ENCODE results near the gene SLAIN1. TPM values are rescaled to one million over a fixed set of nuclear protein-coding genes. Genes with fewer than 3 reads are reported as not detected.

The SLAIN1 gene
- total RNA-seq, 1 donor from 2014 or later = 7.4 TPM

GRCh38 chr13:77693449-77693940, 4.0 kb upstream of the SLAIN1 start:
- TF ChIP-seq CTCF (IDR thresholded peaks at IDR 0.05; ENCODE audit: unreplicated experiment) = no peak
- no peak overlapping the region for H3K27ac Mint-ChIP-seq (ENCODE audit: unreplicated experiment)
- H3K27me3 Mint-ChIP-seq (ENCODE audit: unreplicated experiment) = no peaks in the 10 kb centered on the region
- H3K9me3 Mint-ChIP-seq (ENCODE audit: unreplicated experiment) = no peaks in the 10 kb centered on the region
- no peaks in the 10 kb centered on the region for H3K36me3 Mint-ChIP-seq (ENCODE audit: low read depth, unreplicated experiment)
- no peak overlapping the region for H3K4me3 Mint-ChIP-seq (ENCODE audit: unreplicated experiment)
- H3K4me1 Mint-ChIP-seq (ENCODE audit: unreplicated experiment) = no peaks in the 10 kb centered on the region
- no peak for DNase-seq (ENCODE audit: low spot score)

- Mint-ChIP-seq H3K36me3 (ENCODE audit: low read depth, unreplicated experiment) (no peaks in the 10 kb centered on the region), H3K9me3 (ENCODE audit: unreplicated experiment) (no peaks in the 10 kb centered on the region), H3K4me3 (ENCODE audit: unreplicated experiment) (peak overlapping the region; percentile 88), H3K4me1 (ENCODE audit: unreplicated experiment) (peaks cover 4% of the 10 kb centered on the region), H3K27me3 (ENCODE audit: unreplicated experiment) (peaks cover 5% of the 10 kb centered on the region), H3K27ac (ENCODE audit: unreplicated experiment) (no peak overlapping the region)
- no peak for TF ChIP-seq CTCF (IDR thresholded peaks at IDR 0.05; ENCODE audit: unreplicated experiment)
- DNase-seq (ENCODE audit: low spot score) = no peak
Measured at GRCh38 chr13:77696006-77696878, 1.2 kb upstream of the SLAIN1 start.

DNA sequence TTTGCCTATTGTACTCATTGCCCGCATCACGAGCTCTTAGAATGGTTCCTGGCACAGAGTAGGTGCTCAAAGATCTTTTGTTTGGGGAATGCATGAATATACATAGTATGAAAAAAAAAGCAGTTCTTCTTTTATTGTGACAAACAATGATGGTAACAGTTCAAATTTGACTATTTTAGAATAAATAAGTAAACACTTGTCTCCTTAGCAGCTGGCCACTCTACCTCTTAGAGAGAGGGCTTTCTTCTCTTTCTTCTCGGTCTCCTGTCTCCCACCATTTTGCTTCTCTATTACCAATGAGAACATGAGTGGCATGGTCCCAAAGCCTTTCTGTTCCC, 639 bp upstream of the SLAIN1 start:
- DNase-seq (ENCODE audit: low spot score) = no peak
- peaks cover 5% of the 10 kb centered on the region for H3K27me3 Mint-ChIP-seq (ENCODE audit: unreplicated experiment)
- peak overlapping the region; percentile 88 for H3K4me3 Mint-ChIP-seq (ENCODE audit: unreplicated experiment)
- H3K27ac Mint-ChIP-seq (ENCODE audit: unreplicated experiment) = no peak overlapping the region
- H3K4me1 Mint-ChIP-seq (ENCODE audit: unreplicated experiment) = peaks cover 4% of the 10 kb centered on the region
- no peaks in the 10 kb centered on the region for H3K36me3 Mint-ChIP-seq (ENCODE audit: low read depth, unreplicated experiment)
- no peak for TF ChIP-seq CTCF (IDR thresholded peaks at IDR 0.05; ENCODE audit: unreplicated experiment)
- no peaks in the 10 kb centered on the region for H3K9me3 Mint-ChIP-seq (ENCODE audit: unreplicated experiment)

DNA sequence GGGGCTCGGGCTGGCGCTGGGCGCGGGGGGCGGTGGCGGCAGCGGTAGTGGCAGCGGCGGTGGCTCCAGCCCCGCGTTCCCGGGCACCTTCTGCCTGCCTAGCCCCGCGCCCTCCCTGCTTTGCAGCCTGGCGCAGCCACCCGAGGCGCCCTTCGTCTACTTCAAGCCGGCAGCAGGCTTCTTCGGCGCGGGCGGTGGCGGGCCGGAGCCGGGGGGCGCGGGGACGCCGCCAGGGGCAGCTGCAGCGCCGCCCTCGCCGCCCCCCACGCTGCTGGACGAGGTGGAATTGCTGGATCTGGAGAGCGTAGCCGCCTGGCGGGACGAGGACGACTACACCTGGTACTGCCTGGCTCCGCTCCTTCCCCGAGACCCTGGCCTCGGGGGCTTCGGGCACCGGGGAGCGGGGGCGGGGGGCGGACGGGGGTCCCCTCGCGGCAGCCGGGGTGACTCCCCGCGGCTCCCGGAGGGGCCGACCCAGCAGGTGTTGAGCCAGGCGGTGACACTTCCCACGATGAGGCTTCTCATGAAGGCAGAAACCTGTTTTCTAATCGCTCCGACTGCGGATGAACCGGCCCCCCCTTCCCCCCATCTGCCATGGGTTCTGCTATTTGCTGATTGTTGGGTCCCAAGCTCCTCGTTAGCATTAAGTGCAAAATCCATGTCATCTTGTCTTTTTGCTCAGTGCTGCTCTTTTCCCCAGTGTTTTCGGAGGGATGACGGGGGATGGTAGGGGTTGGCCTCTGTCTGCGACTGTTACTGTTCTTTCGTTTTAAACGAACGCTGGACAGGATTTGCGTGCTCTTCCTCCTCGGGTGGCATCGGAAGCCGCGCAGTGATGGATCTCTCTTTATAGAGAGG, 943 bp downstream of the SLAIN1 start:
- H3K4me1 Mint-ChIP-seq (ENCODE audit: unreplicated experiment) = peaks cover 4% of the 10 kb centered on the region
- peaks cover 5% of the 10 kb centered on the region for H3K27me3 Mint-ChIP-seq (ENCODE audit: unreplicated experiment)
- no peaks in the 10 kb centered on the region for H3K36me3 Mint-ChIP-seq (ENCODE audit: low read depth, unreplicated experiment)
- TF ChIP-seq CTCF (IDR thresholded peaks at IDR 0.05; ENCODE audit: unreplicated experiment) = no peak
- no peak overlapping the region for H3K27ac Mint-ChIP-seq (ENCODE audit: unreplicated experiment)
- H3K4me3 Mint-ChIP-seq (ENCODE audit: unreplicated experiment) = peak overlapping the region; percentile 93
- peak; percentile 39 for DNase-seq (ENCODE audit: low spot score)
- no peaks in the 10 kb centered on the region for H3K9me3 Mint-ChIP-seq (ENCODE audit: unreplicated experiment)
